Activated CD4-positive, alpha-beta T cell treated with anti-CD3 and anti-CD28 coated beads, Interleukin-2, amount 50 U/mL, for 1 hour (primary cell): ENCODE data around the gene CBLN3.

Experiments
- DNase-seq: peaks from one replicate; pipeline ENCODE4 v3.0.0-alpha.2; 2020

CBLN3 gene

GRCh38 chr14:24438223-24439097 lies 9.0 kb upstream of the CBLN3 start:
- DNase-seq = no peak

GRCh38 chr14:24437736-24438067 lies 8.2 kb upstream of the CBLN3 start:
- no peak for DNase-seq

- DNase-seq = no peak
These were observed 7.7 kb upstream of the CBLN3 start for GRCh38 chr14:24437020-24437735.

- no peak for DNase-seq
These were observed 7.0 kb upstream of the CBLN3 start for GRCh38 chr14:24436355-24437019.

- DNase-seq = no peak
These were observed 6.5 kb upstream of the CBLN3 start for GRCh38 chr14:24435998-24436354.

- DNase-seq = no peak
These were observed 5.8 kb upstream of the CBLN3 start for GRCh38 chr14:24435192-24435810.

GRCh38 chr14:24434676-24435075 lies 5.2 kb upstream of the CBLN3 start:
- no peak for DNase-seq

- DNase-seq = no peak
These were observed 4.6 kb upstream of the CBLN3 start for GRCh38 chr14:24434036-24434435.

- DNase-seq = no peak
These were observed 3.0 kb upstream of the CBLN3 start for GRCh38 chr14:24432259-24433131.

- peak; percentile 89 for DNase-seq
These were observed 2.2 kb upstream of the CBLN3 start for GRCh38 chr14:24431569-24432258.

- peak; percentile 58 for DNase-seq
These were observed 1.5 kb upstream of the CBLN3 start for GRCh38 chr14:24430682-24431568.

GRCh38 chr14:24430143-24430681 lies 744 bp upstream of the CBLN3 start:
- DNase-seq = no peak

- no peak for DNase-seq
These were observed 657 bp downstream of the CBLN3 start for GRCh38 chr14:24428628-24429394.

- DNase-seq = no peak
These were observed 1.6 kb downstream of the CBLN3 start for GRCh38 chr14:24427537-24428508.

- no peak for DNase-seq
These were observed 2.4 kb downstream of the CBLN3 start for GRCh38 chr14:24426912-24427536.

- DNase-seq = no peak
These were observed 3.1 kb downstream of the CBLN3 start for GRCh38 chr14:24426150-24426911.

GRCh38 chr14:24425704-24426103 lies 3.8 kb downstream of the CBLN3 start:
- DNase-seq = no peak
